Measurements from ENCODE around the gene GGT6.

Gene GGT6

GRCh38 chr17:4556996-4557395, 3.4 kb downstream of the GGT6 start:
- H3K4me3 ChIP-seq (ENCODE audit: low read length) = no peak overlapping the region
- TF ChIP-seq CTCF (conservative IDR thresholded peaks at IDR 0.05; ENCODE audit: low read length) = no peak
- no peak for DNase-seq (ENCODE audit: low read depth)

DNA sequence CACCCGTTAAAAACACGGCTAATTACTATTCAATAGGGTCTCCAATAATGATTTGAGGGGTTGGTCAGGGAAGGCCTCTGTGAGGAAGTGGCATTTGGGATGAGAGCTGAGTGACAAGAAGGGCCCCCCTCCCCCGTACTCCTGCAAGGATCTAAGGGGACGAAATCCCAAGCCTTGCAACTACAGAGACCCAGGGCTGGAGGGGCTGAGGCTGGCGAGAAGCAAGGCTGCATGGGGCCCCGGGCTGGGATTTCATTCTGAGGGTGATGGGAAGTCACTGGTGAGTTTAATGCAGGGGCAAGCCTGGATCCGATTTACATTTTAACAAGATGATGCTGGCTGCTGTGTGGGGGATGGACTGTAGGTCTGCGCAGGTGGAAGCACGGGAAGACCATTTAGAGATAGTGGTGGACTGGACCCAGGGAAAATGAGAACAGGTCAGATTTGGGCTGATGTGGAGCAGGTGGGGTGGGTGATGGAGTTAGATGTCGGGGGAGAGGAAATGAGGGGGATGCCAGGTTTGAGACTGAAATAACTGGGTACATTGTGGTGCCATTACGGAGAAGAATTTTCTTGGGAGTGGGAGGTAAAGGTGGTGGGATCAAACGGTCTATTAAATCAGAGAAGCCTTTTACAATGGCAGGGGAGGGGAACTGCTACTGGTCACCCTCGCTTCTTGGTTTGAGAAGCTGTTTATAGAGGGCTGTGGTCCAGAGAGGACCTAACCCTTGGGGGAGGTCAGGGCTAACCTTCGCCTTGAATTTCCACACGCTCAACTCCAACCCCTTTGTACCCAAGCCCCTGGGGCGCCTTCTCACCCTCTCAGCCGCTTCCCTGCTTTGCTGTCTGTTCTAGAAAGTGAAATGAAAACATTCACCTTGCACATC, 4.3 kb downstream of the GGT6 start:
- peak overlapping the region; percentile 99 for H3K4me3 ChIP-seq (ENCODE audit: low read length)
- no peak for TF ChIP-seq CTCF (conservative IDR thresholded peaks at IDR 0.05; ENCODE audit: low read length)
- DNase-seq (ENCODE audit: low read depth) = no peak

- TF ChIP-seq CTCF (conservative IDR thresholded peaks at IDR 0.05; ENCODE audit: low read length) = peak; percentile 43
- H3K4me3 ChIP-seq (ENCODE audit: low read length) = peak within 1 kb of the TSS; percentile 99
- peak; percentile 93 for DNase-seq (ENCODE audit: low read depth)
Observed at GRCh38 chr17:4554997-4555799, 5.2 kb downstream of the GGT6 start, which contains the start of gene MYBBP1A. TSS of gene MYBBP1A (minus strand) at chr17:4555384. CDS start at chr17:4555324, 60 bp downstream.

GRCh38 chr17:4554441-4554996, 5.9 kb downstream of the GGT6 start:
- TF ChIP-seq CTCF (conservative IDR thresholded peaks at IDR 0.05; ENCODE audit: low read length) = no peak
- no peak for DNase-seq (ENCODE audit: low read depth)
- H3K4me3 ChIP-seq (ENCODE audit: low read length) = peak overlapping the region; percentile 99

GRCh38 chr17:4553669-4554068, 6.7 kb downstream of the GGT6 start:
- H3K4me3 ChIP-seq (ENCODE audit: low read length) = peak overlapping the region; percentile 99
- DNase-seq (ENCODE audit: low read depth) = no peak
- TF ChIP-seq CTCF (conservative IDR thresholded peaks at IDR 0.05; ENCODE audit: low read length) = no peak

DNA sequence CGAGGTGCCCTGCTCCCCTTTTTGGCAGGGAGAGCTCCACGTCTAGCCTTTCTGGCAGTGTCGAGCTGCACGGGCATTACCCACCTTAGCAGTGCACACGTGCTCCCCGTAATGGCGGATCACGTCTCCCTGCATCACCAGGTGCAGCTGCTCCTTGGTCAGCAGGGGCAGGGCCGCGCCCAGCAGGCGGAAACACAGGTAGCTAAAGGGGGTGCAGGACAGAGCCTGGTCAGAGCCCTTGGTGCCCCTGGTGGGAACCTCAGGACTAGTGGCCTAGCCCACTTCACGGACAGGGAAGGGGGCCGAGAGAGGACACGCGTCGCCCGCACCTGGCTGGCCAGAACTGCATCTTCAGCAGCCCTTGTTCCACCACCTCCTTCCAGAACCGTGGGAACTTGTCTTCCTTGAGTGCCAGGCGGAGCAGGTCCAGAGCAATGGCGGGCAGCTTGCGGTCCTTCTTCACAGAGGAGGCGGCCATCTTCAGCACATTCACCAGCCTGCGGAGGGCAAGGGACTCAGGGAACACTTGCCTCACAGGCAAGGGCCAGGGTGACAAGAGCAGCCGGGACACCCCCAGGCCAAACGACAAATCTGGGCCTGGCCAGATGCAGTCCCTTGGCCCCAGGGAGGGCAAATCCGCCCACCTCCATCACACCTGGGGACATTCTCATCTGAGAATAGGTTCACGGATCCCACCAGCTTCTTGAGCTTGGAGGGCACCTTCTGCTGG, 8.4 kb downstream of the GGT6 start:
- TF ChIP-seq CTCF (conservative IDR thresholded peaks at IDR 0.05; ENCODE audit: low read length) = no peak
- no peak overlapping the region for H3K4me3 ChIP-seq (ENCODE audit: low read length)
- no peak for DNase-seq (ENCODE audit: low read depth)
